ENCODE results near the gene STK35. TPM values are rescaled to one million over a fixed set of nuclear protein-coding genes. Genes with fewer than 3 reads are reported as not detected.

The STK35 gene
- total RNA-seq, 4 donors from 2014 or later = 13.3 to 26.1 (median 20.5) TPM

DNA sequence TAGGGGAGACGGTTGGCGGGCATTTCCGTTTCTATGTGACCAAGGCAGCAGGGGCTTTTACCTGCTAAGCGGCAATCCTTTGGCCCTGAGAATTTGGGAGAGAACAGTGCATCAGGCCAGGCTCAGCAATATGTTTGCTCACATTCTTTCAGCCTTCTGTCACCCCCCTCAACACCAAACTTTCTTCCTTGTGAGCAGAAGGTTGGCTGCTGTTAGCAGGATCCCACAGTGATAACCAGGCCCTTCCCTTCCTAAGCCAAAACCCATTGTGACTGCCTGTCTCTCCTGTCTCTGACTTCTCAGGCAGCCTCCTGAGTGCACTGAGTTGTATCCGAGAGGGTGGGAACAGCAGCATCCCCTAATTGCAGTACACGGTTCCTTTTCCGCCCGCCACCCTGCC lies 43.7 kb downstream of the STK35 start:
- no peak overlapping the region for H3K4me3 ChIP-seq
- H3K27me3 ChIP-seq = no peaks in the 10 kb centered on the region
- DNase-seq (ENCODE audit: low spot score in 2 of 2) = no peak
- 94 to 97% methylated on average over 8 of the region's 8 CpGs for WGBS, 2 donors
- H3K9me3 ChIP-seq = no peaks in the 10 kb centered on the region
- no peak overlapping the region for H3K27ac ChIP-seq
- no peak for TF ChIP-seq EP300 (IDR thresholded peaks at IDR 0.05)
- TF ChIP-seq POLR2A (IDR thresholded peaks at IDR 0.05) = no peak
- TF ChIP-seq CTCF (IDR thresholded peaks at IDR 0.05) = no peak
- peaks cover 0 to 56% (median 5%) of the 10 kb centered on the region in 3 donors for H3K36me3 ChIP-seq
- H3K4me1 ChIP-seq = peaks cover 0 to 10% (median 4%) of the 10 kb centered on the region in 4 donors

DNA sequence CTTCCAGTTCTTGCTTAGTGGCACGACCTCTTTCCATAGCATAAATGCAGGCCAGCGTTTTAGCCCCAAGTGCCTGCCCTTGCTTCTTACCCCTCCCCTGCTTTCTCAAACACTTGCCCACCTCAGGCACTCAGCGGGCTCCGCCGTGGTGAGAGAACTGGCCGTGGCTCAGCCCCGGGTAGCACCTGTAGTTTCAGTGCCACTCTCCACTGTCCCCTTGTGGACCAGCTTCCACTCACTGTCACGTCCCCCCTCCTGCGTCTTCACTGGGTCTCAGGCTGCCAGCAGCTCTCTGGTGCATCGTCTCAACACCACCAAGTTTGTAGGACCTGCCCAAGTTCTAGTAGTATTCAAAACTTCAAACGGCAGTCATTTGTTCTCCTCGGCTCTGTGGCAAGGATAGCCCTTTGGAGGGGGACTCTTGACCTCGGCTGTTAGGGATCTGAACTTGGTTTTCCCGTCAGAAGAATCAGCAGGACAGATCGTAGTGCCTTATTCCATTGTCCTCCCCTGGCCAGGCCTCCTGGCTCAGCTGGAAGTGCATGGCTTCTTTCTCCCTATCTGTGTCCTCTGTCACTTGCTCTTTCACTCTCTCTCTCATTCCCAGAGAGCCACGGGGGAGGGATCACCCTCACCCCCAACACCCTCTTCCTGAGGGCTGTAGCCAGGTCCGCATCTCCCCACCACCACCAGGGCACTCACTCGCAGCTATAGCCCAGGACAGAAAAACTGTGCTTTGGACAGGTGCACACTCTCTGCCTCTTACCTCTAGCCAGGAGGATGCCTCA lies 44.6 kb downstream of the STK35 start:
- Histone ChIP-seq H3K9me3 (no peaks in the 10 kb centered on the region), H3K36me3 (peaks cover 0 to 56% (median 5%) of the 10 kb centered on the region in 3 donors), H3K4me3 (no peak overlapping the region), H3K4me1 (peaks cover 0 to 3% (median under 1%) of the 10 kb centered on the region in 4 donors), H3K27me3 (no peaks in the 10 kb centered on the region), H3K27ac (no peak overlapping the region)
- no peak for DNase-seq (ENCODE audit: low spot score in 2 of 2)
- TF ChIP-seq CTCF (IDR thresholded peaks at IDR 0.05) = no peak
- TF ChIP-seq EP300 (IDR thresholded peaks at IDR 0.05) = no peak
- TF ChIP-seq POLR2A (IDR thresholded peaks at IDR 0.05) = no peak
- 89% methylated on average over 18 of the region's 18 CpGs for WGBS, 2 donors

GRCh38 chr20:2149507-2149906 lies 47.9 kb downstream of the STK35 start:
- TF ChIP-seq CTCF (IDR thresholded peaks at IDR 0.05) (no peak), POLR2A (IDR thresholded peaks at IDR 0.05) (no peak), EP300 (IDR thresholded peaks at IDR 0.05) (no peak)
- Histone ChIP-seq H3K9me3 (no peaks in the 10 kb centered on the region), H3K4me1 (peaks cover 0 to 12% (median 1%) of the 10 kb centered on the region in 4 donors), H3K27me3 (no peaks in the 10 kb centered on the region), H3K4me3 (no peak overlapping the region), H3K27ac (no peak overlapping the region), H3K36me3 (peaks cover 0 to 50% (median 1%) of the 10 kb centered on the region in 3 donors)
- WGBS, 2 donors = 86 to 88% methylated on average over 6 of the region's 6 CpGs
- no peak for DNase-seq (ENCODE audit: low spot score in 2 of 2)

GRCh38 chr20:2150660-2151059 lies 49.0 kb downstream of the STK35 start:
- Histone ChIP-seq H3K27me3 (no peaks in the 10 kb centered on the region), H3K36me3 (peaks cover 0 to 38% (median 0%) of the 10 kb centered on the region in 3 donors), H3K4me3 (no peak overlapping the region), H3K27ac (no peak overlapping the region), H3K4me1 (peaks cover 0 to 12% (median 1%) of the 10 kb centered on the region in 4 donors), H3K9me3 (no peaks in the 10 kb centered on the region)
- no peak for TF ChIP-seq CTCF (IDR thresholded peaks at IDR 0.05)
- TF ChIP-seq POLR2A (IDR thresholded peaks at IDR 0.05) = no peak
- no peak for TF ChIP-seq EP300 (IDR thresholded peaks at IDR 0.05)
- no peak for DNase-seq (ENCODE audit: low spot score in 2 of 2)
- WGBS, 2 donors = 90 to 92% methylated on average over 5 to 6 of the region's 6 CpGs

GRCh38 chr20:2151858-2152281 lies 50.2 kb downstream of the STK35 start:
- TF ChIP-seq CTCF (IDR thresholded peaks at IDR 0.05) (no peak), POLR2A (IDR thresholded peaks at IDR 0.05) (no peak), EP300 (IDR thresholded peaks at IDR 0.05) (no peak)
- peaks cover 0 to 26% (median 0%) of the 10 kb centered on the region in 3 donors for H3K36me3 ChIP-seq
- 52 to 58% methylated on average over 3 of the region's 3 CpGs for WGBS, 2 donors

More at GRCh38 chr20:2151858-2152281, 50.2 kb downstream of the STK35 start:
- no peaks in the 10 kb centered on the region for H3K27me3 ChIP-seq
- no peak overlapping the region for H3K27ac ChIP-seq
- H3K4me1 ChIP-seq = peaks cover 0 to 12% (median 1%) of the 10 kb centered on the region in 4 donors
- H3K9me3 ChIP-seq = no peaks in the 10 kb centered on the region
- DNase-seq (ENCODE audit: low spot score in 2 of 2) = no peak
- H3K4me3 ChIP-seq = no peak overlapping the region

Data from tibial nerve (tissue), 4 donors.